HT1080 (cell line): ENCODE data around the gene SLC17A3. TPM values are rescaled to one million over a fixed set of nuclear protein-coding genes. Genes with fewer than 3 reads are reported as not detected.
A peak's percentile ranks its signal among the peaks of the same experiment; 100 is the strongest.

Experiments used
- DNase-seq: peaks from one replicate; pipeline ENCODE4 v3.0.0-alpha.2; 2015; ENCODE audit warnings: low read depth
- total RNA-seq: library from RNA; depleted of rRNA; stranded (reverse); fragments of >200 nt; shearing (Covaris generic); gene quantifications from 2 replicates; pipeline ENCODE4 v1.2.3, GENCODE V29; 2014

Gene SLC17A3
- total RNA-seq, 1 experiment from 2014 or later: not detected

DNA sequence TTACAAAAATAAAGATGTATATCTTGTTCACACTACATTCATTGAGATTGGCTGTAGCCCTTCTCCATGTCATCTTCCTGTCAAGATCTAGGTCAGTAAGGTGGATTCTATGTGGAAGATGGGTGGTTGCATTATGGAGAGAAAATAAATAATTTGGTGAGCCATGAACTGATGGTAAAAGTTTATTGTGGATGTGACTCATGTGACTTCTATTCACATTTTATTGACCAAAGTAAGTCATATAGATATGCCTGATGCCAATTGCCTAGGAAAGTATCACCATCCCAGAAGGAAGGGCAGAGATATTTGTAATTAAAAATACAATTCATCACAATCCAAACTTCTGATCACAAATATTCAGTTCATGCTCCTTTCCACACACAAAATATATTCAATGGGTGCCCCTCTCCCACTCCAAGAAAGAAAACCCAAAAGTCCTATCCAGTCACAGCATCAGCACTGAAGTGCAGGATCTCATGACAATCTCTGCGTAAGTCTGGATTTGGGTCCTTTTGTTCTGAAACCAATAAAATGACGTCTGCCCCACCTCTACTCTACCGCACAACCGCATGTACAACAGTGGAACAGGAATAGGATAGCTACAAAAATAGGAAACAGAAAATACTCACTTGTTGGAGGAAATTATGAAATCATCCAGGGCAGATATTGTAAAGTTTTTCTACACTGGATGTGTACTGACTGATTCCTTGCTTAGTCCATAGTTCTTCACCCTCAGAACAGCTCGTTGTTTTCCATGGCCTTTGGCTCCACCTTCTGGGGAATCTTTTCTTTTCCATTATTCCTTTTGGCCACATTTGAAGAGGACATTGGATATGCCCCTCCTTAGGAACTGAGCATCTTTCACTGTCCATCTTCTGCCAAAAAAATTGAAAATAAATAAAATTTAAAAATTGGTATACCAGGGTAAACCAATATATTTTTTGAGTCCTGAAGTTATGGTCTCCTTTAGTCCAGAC is 16.1 kb upstream of the SLC17A3 start:
- peak; percentile 47 for DNase-seq

DNA sequence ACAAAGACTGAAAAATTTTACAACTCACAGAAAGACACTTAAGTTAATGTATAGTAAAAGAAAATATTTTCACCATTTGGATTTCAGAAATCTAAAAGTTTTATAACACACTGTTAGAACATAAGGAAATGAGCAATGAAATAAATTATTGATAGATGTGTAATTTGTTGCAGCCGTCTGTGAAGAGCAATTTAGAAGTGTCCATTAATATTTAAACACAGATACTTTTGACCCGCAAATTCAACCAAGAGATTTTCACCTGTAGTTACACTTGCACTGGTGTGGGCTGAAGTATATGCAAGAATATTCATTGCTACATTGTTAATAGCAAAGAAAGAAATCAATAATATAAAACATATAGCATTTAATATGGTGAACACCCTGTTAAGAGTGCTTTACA is 14.6 kb upstream of the SLC17A3 start:
- no peak for DNase-seq

DNA sequence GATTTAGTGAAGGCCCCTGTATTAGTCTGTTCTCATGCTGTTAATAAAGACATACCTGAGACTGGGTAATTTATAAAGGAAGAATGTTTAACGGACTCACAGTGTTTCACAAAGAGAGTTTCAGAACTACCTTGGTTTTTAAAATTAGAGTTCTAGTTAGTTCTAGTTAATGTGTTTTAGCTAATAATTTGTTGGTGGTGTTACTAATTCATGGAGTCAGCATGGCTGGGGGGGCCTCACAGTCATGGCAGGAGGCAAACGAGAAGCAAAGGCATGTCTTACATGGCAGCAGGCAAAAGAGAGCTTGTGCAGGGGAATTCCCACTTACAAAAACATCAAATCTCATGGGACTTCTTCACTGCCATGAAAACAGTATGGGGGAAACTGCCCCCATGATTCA is 12.0 kb upstream of the SLC17A3 start:
- DNase-seq: no peak

- peak; percentile 2 for DNase-seq
Measured at GRCh38 chr6:25883991-25884390, 9.9 kb upstream of the SLC17A3 start.

DNA sequence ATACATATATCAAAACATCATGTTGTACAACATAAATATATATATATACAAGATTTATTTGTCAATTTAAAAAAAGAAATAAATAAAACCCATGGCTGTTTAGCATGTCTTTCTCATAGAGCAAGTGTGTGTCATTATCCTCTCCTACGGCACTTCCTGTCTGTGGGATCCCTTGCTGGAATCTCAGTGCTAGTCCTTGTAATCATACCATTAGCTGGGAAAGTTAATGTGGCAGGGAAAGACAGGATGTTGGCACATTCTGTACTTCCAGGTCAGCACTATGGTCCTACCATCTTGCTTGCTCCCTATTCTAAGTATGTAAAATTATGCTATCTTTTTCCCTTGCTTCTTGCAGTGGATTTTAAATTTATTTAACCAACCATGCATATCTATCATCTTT is 9.5 kb upstream of the SLC17A3 start:
- DNase-seq: peak; percentile 46

DNA sequence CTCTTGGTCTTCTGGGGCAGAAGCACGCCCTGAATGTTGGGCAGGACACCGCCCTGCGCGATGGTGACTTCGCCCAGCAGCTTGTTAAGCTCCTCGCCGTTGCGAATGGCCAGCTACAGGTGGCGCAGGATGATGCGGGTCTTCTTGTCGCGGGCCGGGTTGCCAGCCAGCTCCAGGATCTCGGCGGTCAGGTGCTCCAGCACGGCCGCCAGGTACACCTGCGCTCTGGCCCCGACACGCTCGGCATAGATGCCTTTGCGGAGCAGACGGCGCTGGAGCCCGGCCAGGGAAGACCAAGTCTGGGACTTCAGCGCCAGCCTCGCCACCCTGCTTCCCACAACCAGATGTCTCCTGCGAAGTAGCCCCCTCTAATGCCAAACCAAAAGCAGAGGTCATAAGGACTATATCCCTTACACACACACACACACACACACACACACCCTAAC is 8.0 kb upstream of the SLC17A3 start:
- DNase-seq: no peak

DNA sequence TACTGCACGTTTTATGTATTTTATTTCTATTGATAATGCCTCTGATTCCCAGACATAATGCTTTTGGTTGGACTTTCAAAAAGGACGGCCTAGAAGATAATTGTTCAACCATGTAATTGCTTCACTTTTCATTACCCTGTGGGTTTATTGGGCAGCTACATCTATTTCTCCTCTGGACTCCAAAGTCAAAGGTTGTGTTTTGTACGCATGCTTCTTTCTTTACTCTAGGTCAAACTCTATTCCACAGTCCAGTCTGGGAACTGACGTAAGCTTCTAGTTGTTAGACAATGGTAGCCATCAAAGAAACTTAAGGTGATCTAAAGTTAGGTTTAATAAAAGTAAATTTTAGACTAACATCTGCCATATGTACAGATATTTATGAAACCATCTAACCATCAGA is 6.6 kb upstream of the SLC17A3 start:
- no peak for DNase-seq

- DNase-seq: no peak
Measured at GRCh38 chr6:25878721-25879322, 4.8 kb upstream of the SLC17A3 start.

GRCh38 chr6:25875926-25876602 is 2.0 kb upstream of the SLC17A3 start:
- no peak for DNase-seq

DNA sequence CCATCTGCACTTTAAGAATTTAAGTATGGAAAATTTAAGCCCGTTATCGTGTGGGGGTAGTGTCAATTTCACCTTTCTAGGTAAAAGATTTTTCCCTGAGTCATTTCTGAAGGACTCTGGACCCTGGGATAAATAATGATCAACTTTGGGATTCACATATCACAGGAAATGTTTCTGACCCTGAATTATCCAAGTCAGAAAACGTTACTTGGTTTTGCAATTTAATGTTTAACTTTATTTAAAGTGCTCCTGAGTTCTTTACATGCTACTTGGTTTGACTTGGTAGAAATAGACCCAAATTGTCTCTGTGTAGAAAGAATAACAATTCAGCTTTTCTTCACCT is 1.5 kb upstream of the SLC17A3 start:
- no peak for DNase-seq

- DNase-seq: no peak
Measured at GRCh38 chr6:25874822-25875562, 949 bp upstream of the SLC17A3 start.

DNA sequence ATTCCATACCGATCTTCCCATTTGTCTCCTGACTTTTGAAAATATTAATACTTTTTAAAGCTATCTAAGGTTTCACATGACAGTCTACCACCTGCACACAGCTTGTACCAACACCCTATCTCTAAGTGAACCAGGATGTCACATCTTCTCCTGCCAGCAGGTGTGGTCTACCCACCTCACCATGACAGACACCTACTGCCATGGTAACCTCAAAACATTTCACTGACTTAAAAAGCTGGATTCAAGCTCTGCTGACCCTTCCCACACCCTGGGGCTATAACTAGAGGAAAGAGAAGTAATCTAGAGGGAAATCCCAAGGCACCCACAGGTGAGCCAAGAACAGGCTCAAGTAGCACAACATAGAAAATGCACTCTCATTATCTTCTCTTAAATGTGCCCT is 1.2 kb downstream of the SLC17A3 start:
- DNase-seq: no peak

- DNase-seq: no peak
Measured at GRCh38 chr6:25869840-25870239, 4.2 kb downstream of the SLC17A3 start.

DNA sequence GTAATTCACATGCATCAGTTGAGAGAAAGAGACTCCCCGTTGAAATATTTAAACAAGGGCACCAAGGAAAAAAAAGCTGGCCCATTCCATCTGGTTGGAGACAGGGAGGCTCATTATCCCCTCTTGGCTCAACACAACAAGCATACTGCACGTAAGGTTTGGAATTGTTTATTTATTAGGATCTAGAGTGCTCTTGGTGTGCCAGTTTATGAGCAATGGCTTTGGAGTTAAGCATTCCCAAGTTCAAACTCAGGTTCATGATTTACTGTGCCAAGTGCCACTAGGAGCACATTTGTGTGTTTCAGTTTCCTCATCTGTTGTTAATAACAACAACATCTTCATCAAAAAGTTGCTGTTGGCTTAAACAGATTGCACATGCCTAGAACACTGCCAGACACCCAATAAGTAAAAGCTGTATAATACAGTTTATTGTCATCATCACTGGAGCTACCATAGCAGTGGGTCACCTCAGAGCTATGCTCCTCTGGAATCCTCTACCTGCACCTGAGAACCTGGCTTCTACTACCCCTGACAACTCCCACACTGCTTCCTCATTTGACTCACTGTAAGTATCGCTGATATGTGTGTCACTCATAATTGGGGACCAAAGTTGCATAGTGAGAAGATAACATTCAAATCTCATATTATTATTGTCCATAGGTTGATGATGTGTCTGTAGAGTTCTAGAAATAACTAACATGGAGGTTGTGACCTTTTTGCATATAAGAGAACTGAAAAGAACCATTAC is 5.4 kb downstream of the SLC17A3 start:
- no peak for DNase-seq

- DNase-seq: peak; percentile 1
Measured at GRCh38 chr6:25866011-25866410, 8.0 kb downstream of the SLC17A3 start.

GRCh38 chr6:25863360-25863759 is 10.7 kb downstream of the SLC17A3 start:
- DNase-seq: no peak

DNA sequence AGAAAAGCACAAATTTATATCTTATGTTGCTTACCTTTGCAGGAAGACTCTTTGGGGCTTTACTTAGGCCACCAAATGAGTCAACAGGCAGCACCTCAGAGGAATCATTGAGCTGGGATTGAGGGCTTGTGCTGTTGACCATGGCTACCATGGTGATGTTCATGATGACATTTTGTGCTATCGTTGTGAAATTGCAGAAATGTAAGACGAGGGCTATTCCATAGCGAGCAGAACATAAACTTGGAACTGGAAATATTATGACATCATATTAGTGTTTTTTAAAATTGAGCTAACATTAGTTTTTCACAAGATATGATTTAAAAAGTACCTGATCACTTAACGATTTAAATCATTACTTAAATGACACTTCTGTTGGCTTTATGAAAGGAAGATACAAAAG is 11.8 kb downstream of the SLC17A3 start:
- no peak for DNase-seq

DNA sequence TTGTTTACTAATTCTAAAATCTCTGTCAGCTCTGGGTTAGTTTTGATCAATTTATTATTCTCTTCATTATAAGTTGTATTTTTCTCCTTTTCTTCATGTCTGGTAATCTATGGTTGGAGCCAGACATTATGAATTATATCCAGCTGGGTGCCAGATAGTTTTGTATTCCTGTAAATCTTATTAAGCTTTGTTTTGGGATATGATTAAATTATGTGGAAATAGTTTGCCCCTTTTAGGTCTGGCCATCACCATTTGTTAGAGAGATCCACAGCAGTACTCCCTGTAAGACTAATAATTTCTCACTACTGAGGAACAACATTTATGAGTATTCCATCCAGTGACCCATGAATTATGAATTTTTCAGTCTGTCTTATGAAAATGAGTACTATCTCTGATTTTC is 21.3 kb downstream of the SLC17A3 start:
- no peak for DNase-seq

DNA sequence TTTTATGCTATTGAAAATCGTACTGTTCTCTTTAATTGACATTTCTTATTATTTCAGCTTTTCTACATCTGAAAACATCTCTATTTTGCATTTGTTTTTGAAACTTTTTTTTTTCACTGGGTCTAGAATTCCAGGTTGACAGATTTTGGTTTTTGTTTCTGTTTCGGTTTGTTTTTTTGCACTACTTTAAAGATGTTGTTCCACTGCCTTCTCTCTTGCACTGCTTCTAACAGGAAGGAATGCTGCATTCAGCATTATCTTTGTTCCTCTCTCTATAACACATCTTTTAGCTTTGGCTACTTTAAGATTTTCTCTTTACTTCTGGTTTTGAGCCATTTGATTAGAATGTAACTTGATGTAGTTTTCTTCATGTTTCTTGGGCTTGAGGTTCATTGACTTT is 22.1 kb downstream of the SLC17A3 start:
- no peak for DNase-seq

DNA sequence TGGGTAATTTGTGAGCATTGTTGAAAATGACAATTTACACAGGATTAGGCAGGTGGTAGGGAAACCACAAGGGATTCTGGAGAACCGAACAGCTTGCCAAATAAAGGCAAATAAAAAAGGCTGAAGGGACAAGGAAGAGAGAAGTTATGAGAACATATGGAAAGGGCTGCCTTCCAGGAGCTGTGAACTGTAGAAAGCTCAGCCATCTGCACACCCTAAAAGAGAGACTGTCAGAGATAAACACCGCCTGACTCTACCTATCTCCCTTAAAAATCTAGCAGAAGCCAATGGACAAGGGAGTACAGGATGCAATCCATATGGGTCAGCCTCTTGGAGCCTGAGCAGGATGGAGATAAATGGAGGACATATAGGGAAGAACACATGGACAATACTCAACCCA is 29.5 kb downstream of the SLC17A3 start:
- DNase-seq: no peak

- no peak for DNase-seq
Measured at GRCh38 chr6:25842526-25842925, 31.5 kb downstream of the SLC17A3 start.
